H1 (cell line): Measurements from ENCODE around the gene TNPO3. TPM values are rescaled to one million over a fixed set of nuclear protein-coding genes. Genes with fewer than 3 reads are reported as not detected.

ENCODE experiments used
- CTCF ChIA-PET: fragments of 300-600 bp; sonication (Branson Sonifier 250); formaldehyde crosslinking; loops from one replicate; lab custom pipeline; 2021; ENCODE audit not compliant: partially characterized antibody; lab: Charles Lee
- POLR2A ChIA-PET: fragments of 300-600 bp; sonication (Branson Sonifier 250); formaldehyde crosslinking; loops from one replicate; lab custom pipeline; 2021; ENCODE audit warnings: inconsistent platforms; ENCODE audit not compliant: partially characterized antibody; lab: Charles Lee
- DNase-seq, 2 experiments: peaks; one replicate each; pipeline versions ENCODE4 v3.0.0 to v3.0.0-alpha.2; 2010 to 2022; ENCODE audit warnings: low spot score in 2 of 2, low read depth in 1 of 2, mixed read lengths in 1 of 2
- FAIRE-seq: peaks from 2 replicates; lab custom pipeline; 2011; peaks lifted over from hg19 to GRCh38; lab: Jason Lieb, UNC
- H2AFZ ChIP-seq: 2 replicates; pipeline ENCODE4 v1.8.1; 2012; ENCODE audit warnings: low read length, inconsistent platforms
- H2AK5ac ChIP-seq: 2 replicates; pipeline ENCODE4 v1.6.1; 2013; ENCODE audit warnings: low read depth, low read length
- H2BK120ac ChIP-seq: replicated peaks from 2 replicates; pipeline ENCODE3; 2013; ENCODE audit warnings: low read depth, low read length, inconsistent platforms
- H2BK12ac ChIP-seq: 2 replicates; pipeline ENCODE4 v1.6.1; 2013; ENCODE audit warnings: low read depth, low read length
- H2BK15ac ChIP-seq: 2 replicates; pipeline ENCODE4 v1.6.1; 2013; ENCODE audit warnings: low read length
- H2BK20ac ChIP-seq: 2 replicates; pipeline ENCODE4 v1.6.1; 2013; ENCODE audit warnings: low read length
- H2BK5ac ChIP-seq: 2 replicates; pipeline ENCODE4 v1.6.1; 2013; ENCODE audit warnings: low read depth, low read length
- H3K14ac ChIP-seq: 2 replicates; pipeline ENCODE4 v1.6.1; 2013; ENCODE audit warnings: inconsistent platforms; ENCODE audit not compliant: insufficient read length
- H3K18ac ChIP-seq: 2 replicates; pipeline ENCODE4 v1.6.1; 2013; ENCODE audit warnings: low read length; ENCODE audit errors: extremely low read depth
- H3K23ac ChIP-seq: 2 replicates; pipeline ENCODE4 v1.6.1; 2013; ENCODE audit warnings: inconsistent platforms; ENCODE audit not compliant: insufficient read length
- H3K23me2 ChIP-seq: 2 replicates; pipeline ENCODE4 v1.6.1; 2013; ENCODE audit warnings: low read depth, low read length
- H3K27ac ChIP-seq: 2 replicates; pipeline ENCODE4 v1.6.1; 2011; ENCODE audit warnings: low read depth, low read length, inconsistent platforms
- H3K27me3 ChIP-seq, 4 experiments: replicated peaks in 1 of 4; 1 replicate in 1 of 4; 2 replicates in 3 of 4; pipeline versions ENCODE4 v1.6.1 to v1.8.1; 2011 to 2013; ENCODE audit warnings: low read length in 3 of 4, mild to moderate bottlenecking in 3 of 4, inconsistent platforms in 2 of 4, mixed read lengths in 2 of 4, moderate library complexity in 1 of 4; ENCODE audit not compliant: control insufficient read depth in 3 of 4, insufficient read depth in 3 of 4; ENCODE audit errors: extremely low read depth in 1 of 4
- H3K36me3 ChIP-seq, 4 experiments: 2 replicates each; pipeline versions ENCODE4 v1.6.1 to v1.8.1; 2011 to 2013; ENCODE audit warnings: mild to moderate bottlenecking in 4 of 4, low read length in 3 of 4, moderate library complexity in 2 of 4, control low read depth in 1 of 4, inconsistent platforms in 1 of 4; ENCODE audit not compliant: insufficient read depth in 4 of 4, control insufficient read depth in 2 of 4
- H3K4ac ChIP-seq: replicated peaks from 2 replicates; pipeline ENCODE3; 2013; ENCODE audit warnings: low read length, low read depth, mixed read lengths, inconsistent platforms; ENCODE audit not compliant: insufficient read length
- H3K4me1 ChIP-seq, 4 experiments: replicated peaks in 1 of 4; 1 replicate in 1 of 4; 2 replicates in 3 of 4; pipeline versions ENCODE4 v1.6.1 to v1.8.1; 2011 to 2013; ENCODE audit warnings: low read length in 3 of 4, inconsistent platforms in 2 of 4, mixed read lengths in 1 of 4; ENCODE audit not compliant: insufficient read depth in 4 of 4, control insufficient read depth in 3 of 4
- H3K4me2 ChIP-seq, 2 experiments: 2 replicates each; pipeline versions ENCODE4 v1.6.1 to v1.8.1; 2011 to 2013; ENCODE audit warnings: low read depth in 2 of 2, low read length in 2 of 2, control low read depth in 1 of 2, inconsistent platforms in 1 of 2, mild to moderate bottlenecking in 1 of 2; ENCODE audit not compliant: insufficient read depth in 1 of 2
- H3K4me3 ChIP-seq, 4 experiments: fragments of 200-600, 300-600 bp in 1 of 4; sonication (generic), shearing (Covaris generic), sonication (Bioruptor Twin) in 1 of 4; 2 replicates each; pipeline versions ENCODE4 v1.5.1 to v1.8.1; 2011 to 2016; ENCODE audit warnings: low read length in 4 of 4, low read depth in 3 of 4, control low read depth in 2 of 4, inconsistent platforms in 2 of 4, mild to moderate bottlenecking in 2 of 4, mixed read lengths in 1 of 4, moderate library complexity in 1 of 4; ENCODE audit not compliant: insufficient read depth in 2 of 4; ENCODE audit errors: extremely low read depth in 1 of 4
- H3K56ac ChIP-seq: replicated peaks from 2 replicates; pipeline ENCODE3; 2013; ENCODE audit warnings: low read depth, mild to moderate bottlenecking, mixed read lengths, low read length, inconsistent platforms; ENCODE audit not compliant: insufficient read length
- H3K79me1 ChIP-seq: 2 replicates; pipeline ENCODE4 v1.6.1; 2013; ENCODE audit warnings: low read depth, low read length, control low read depth
- H3K79me2 ChIP-seq, 2 experiments: 2 replicates each; pipeline versions ENCODE4 v1.6.1 to v1.8.1; 2012 to 2013; ENCODE audit warnings: low read length in 2 of 2, mild to moderate bottlenecking in 2 of 2, inconsistent platforms in 1 of 2; ENCODE audit not compliant: insufficient read depth in 2 of 2, control insufficient read depth in 1 of 2
- H3K9ac ChIP-seq, 4 experiments: replicated peaks in 1 of 4; 1 replicate in 1 of 4; 2 replicates in 3 of 4; pipeline versions ENCODE4 v1.6.1 to v1.8.1; 2011 to 2013; ENCODE audit warnings: low read depth in 3 of 4, low read length in 3 of 4, control low read depth in 2 of 4, mild to moderate bottlenecking in 2 of 4, moderate library complexity in 2 of 4, inconsistent platforms in 1 of 4; ENCODE audit errors: extremely low read depth in 1 of 4
- H3K9me3 ChIP-seq, 2 experiments: 2 replicates each; pipeline versions ENCODE4 v1.6.1 to v1.8.1; 2012 to 2013; ENCODE audit warnings: mild to moderate bottlenecking in 2 of 2, moderate library complexity in 2 of 2, control low read depth in 1 of 2, inconsistent platforms in 1 of 2, low read depth in 1 of 2, low read length in 1 of 2, mixed read lengths in 1 of 2; ENCODE audit not compliant: insufficient read depth in 2 of 2
- H4K20me1 ChIP-seq, 2 experiments: replicated peaks in 1 of 2; 2 replicates each; pipeline versions ENCODE3 to v1.8.1; 2011 to 2013; ENCODE audit warnings: inconsistent platforms in 2 of 2, low read length in 2 of 2, mild to moderate bottlenecking in 1 of 2; ENCODE audit not compliant: insufficient read depth in 2 of 2, control insufficient read depth in 1 of 2
- H4K5ac ChIP-seq: 2 replicates; pipeline ENCODE4 v1.6.1; 2013; ENCODE audit warnings: low read length, low read depth, mixed read lengths, inconsistent platforms; ENCODE audit not compliant: insufficient read length
- H4K8ac ChIP-seq: 2 replicates; pipeline ENCODE4 v1.8.0; 2013; ENCODE audit warnings: mild to moderate bottlenecking, moderate library complexity, low read length, inconsistent platforms; ENCODE audit not compliant: insufficient read depth; ENCODE audit errors: extremely low read depth
- H4K91ac ChIP-seq: replicated peaks from 2 replicates; pipeline ENCODE3; 2013; ENCODE audit warnings: low read length, mixed read lengths, inconsistent platforms; ENCODE audit not compliant: insufficient read length
- ATF2 ChIP-seq: IDR thresholded peaks from 2 replicates; pipeline ENCODE4 v1.6.1; 2012; ENCODE audit warnings: low read length, inconsistent platforms
- CBX5 ChIP-seq: fragments of 300-800, 300-1000 bp; sonication (generic); IDR thresholded peaks from 2 replicates; pipeline ENCODE4 v1.7.1; 2016; ENCODE audit warnings: antibody characterized with exemption, low read length, low read depth
- CBX8 ChIP-seq: fragments of 300-800, 300-1000 bp; sonication (generic); IDR thresholded peaks from 2 replicates; pipeline ENCODE4 v1.7.1; 2016; ENCODE audit warnings: low read depth, low read length, borderline replicate concordance
- HDAC2 ChIP-seq, 2 experiments: fragments of 300-600 bp in 1 of 2; sonication (generic) in 1 of 2; IDR thresholded peaks; 2 replicates each; pipeline ENCODE4 v1.6.1; 2011 to 2012; ENCODE audit warnings: low read depth in 2 of 2, low read length in 2 of 2, mild to moderate bottlenecking in 2 of 2, moderate library complexity in 2 of 2, borderline replicate concordance in 1 of 2, inconsistent platforms in 1 of 2
- JUN ChIP-seq: IDR thresholded peaks from 2 replicates; pipeline ENCODE4 v1.6.1; 2011; ENCODE audit warnings: low read depth, mild to moderate bottlenecking, improper control_type of control experiment, low read length
- JUND ChIP-seq: IDR thresholded peaks from 2 replicates; pipeline ENCODE4 v1.6.1; 2011; ENCODE audit warnings: mild to moderate bottlenecking, improper control_type of control experiment, low read length
- KDM1A ChIP-seq: fragments of 200-600, 300-600 bp; sonication (generic); IDR thresholded peaks from 2 replicates; pipeline ENCODE4 v1.7.1; 2016; ENCODE audit warnings: mild to moderate bottlenecking, low read length, borderline replicate concordance
- NANOG ChIP-seq: IDR thresholded peaks from 2 replicates; pipeline ENCODE4 v1.6.1; 2011; ENCODE audit warnings: low read length, low read depth, mild to moderate bottlenecking, inconsistent platforms; ENCODE audit not compliant: insufficient read depth, poor library complexity, severe bottlenecking
- POLR2A ChIP-seq, 2 experiments: IDR thresholded peaks; 1 replicate in 1 of 2; 2 replicates in 1 of 2; pipeline ENCODE4 v1.6.1; 2011; ENCODE audit warnings: low read depth in 2 of 2, low read length in 2 of 2, mild to moderate bottlenecking in 2 of 2; ENCODE audit errors: control extremely low read depth in 1 of 2
- RXRA ChIP-seq: IDR thresholded peaks from 2 replicates; pipeline ENCODE4 v1.6.1; 2011; ENCODE audit warnings: low read depth, mild to moderate bottlenecking, low read length, moderate library complexity; ENCODE audit not compliant: insufficient read depth
- SP1 ChIP-seq: IDR thresholded peaks from 2 replicates; pipeline ENCODE4 v1.6.1; 2011; ENCODE audit warnings: low read depth, low read length
- TAF7 ChIP-seq: optimal IDR thresholded peaks from 2 replicates; pipeline ENCODE3; 2011; ENCODE audit warnings: low read depth, mild to moderate bottlenecking, inconsistent platforms, low read length, moderate library complexity, borderline replicate concordance
- TBP ChIP-seq: IDR thresholded peaks from 2 replicates; pipeline ENCODE4 v1.6.1; 2011; ENCODE audit warnings: low read depth, low read length, improper control_type of control experiment
- WGBS, 2 experiments: shearing (Covaris generic) in 1 of 2; methylation state at CpG; one replicate each; pipeline versions ENCODE4 v1.1.6 to v1.1.7; 2013 to 2015; ENCODE audit warnings: low lambda C conversion rate in 2 of 2, mixed read lengths in 2 of 2, inconsistent platforms in 1 of 2, low coverage in 1 of 2, missing lambda C conversion rate in 1 of 2; ENCODE audit not compliant: insufficient replicate concordance in 2 of 2, insufficient coverage in 1 of 2, insufficient read length in 1 of 2; ENCODE audit errors: extremely low coverage in 1 of 2, missing lambda C conversion rate in 1 of 2; 5-methylcytosine and 5-hydroxymethylcytosine counted together
- polyA plus RNA-seq, 7 experiments: library from polyadenylated mRNA; depleted of rRNA in 3 of 7; stranded (reverse) in 5 of 7; unstranded in 2 of 7; fragments of >200 nt in 5 of 7; fragments of 200-250 nt in 2 of 7; gene quantifications; 1 replicate in 5 of 7; 2 replicates in 1 of 7; 4 replicates in 1 of 7; pipeline versions ENCODE4 v1.2.1 to v1.2.3, GENCODE V29; 2011 to 2013; ENCODE audit warnings: missing spikeins in 2 of 7, mixed read lengths in 2 of 7
- total RNA-seq: library from RNA; stranded (reverse); fragmentation: NEBNext Ultra II Directional; extraction: Animal tissue kit (Norgen Biotek cat#: 25700); gene quantifications from 2 replicates; pipeline ENCODE4 v1.2.1, GENCODE V29; 2021

TNPO3 gene
- total and polyA plus RNA-seq, 2 of the 8 experiments (the other 6 are each of a cell fraction or from before 2014, with no cell fraction given) = 67.6 to 99.2 TPM

- no peak overlapping the region for H2AFZ ChIP-seq
- H3K4me3 ChIP-seq = no peak overlapping the region
- H2AK5ac ChIP-seq = no peak overlapping the region
- H3K4ac ChIP-seq = no peak overlapping the region
- peaks cover 0 to 29% of the 10 kb centered on the region in 2 experiments; a peak in 2 of 4 replicates for H3K79me2 ChIP-seq
- H3K27ac ChIP-seq = no peak overlapping the region
- whole genome bisulfite sequencing, 2 experiments = 96% methylated on average over 1 of the region's 1 CpG; no CpG with 5 or more reads in 1 of the 2 experiments
- H3K9me3 ChIP-seq = no peaks in the 10 kb centered on the region
- H2BK5ac ChIP-seq = no peak overlapping the region
- H3K56ac ChIP-seq = no peak overlapping the region
- no peaks in the 10 kb centered on the region for H3K4me1 ChIP-seq
- H3K79me1 ChIP-seq = no peaks in the 10 kb centered on the region
- no peaks in the 10 kb centered on the region for H4K20me1 ChIP-seq
- H4K8ac ChIP-seq = no peak overlapping the region
- no peak overlapping the region for H3K9ac ChIP-seq
- CTCF ChIA-PET = interaction anchor here (0.6 to 1.1 kb wide), 2 partner anchors 19 to 79 kb away, joined by 3 to 5 read pairs; no protein-coding TSS in a partner anchor
- H3K23ac ChIP-seq = no peak overlapping the region
- H2BK12ac ChIP-seq = no peak overlapping the region
- H3K4me2 ChIP-seq = no peak overlapping the region
- no peak overlapping the region for H3K18ac ChIP-seq
- peaks cover 5 to 35% (median 23%) of the 10 kb centered on the region in 4 experiments; a peak in 7 of 8 replicates for H3K36me3 ChIP-seq
- H3K14ac ChIP-seq = no peak overlapping the region
- no peak overlapping the region for H2BK20ac ChIP-seq
- no peak overlapping the region for H4K91ac ChIP-seq
- no peak overlapping the region for H2BK15ac ChIP-seq
- FAIRE-seq = no peak
- no peak for DNase-seq
- no peaks in the 10 kb centered on the region for H3K23me2 ChIP-seq
- no peaks in the 10 kb centered on the region for H3K27me3 ChIP-seq
- H4K5ac ChIP-seq = no peak overlapping the region
- POLR2A ChIA-PET = interaction anchor here (0.8 kb wide), 1 partner anchor 42 kb away, joined by 3 read pairs; no protein-coding TSS in a partner anchor
- H2BK120ac ChIP-seq = no peak overlapping the region
- TF ChIP-seq RXRA = no peak
- no peak for TF ChIP-seq ATF2
- no peak for TF ChIP-seq NANOG
- no peak for TF ChIP-seq HDAC2 (IDR thresholded peaks at IDR 0.05; ENCODE audit: borderline replicate concordance in 1 of 2, low read depth in 2 of 2, low read length in 2 of 2)
- no peak for TF ChIP-seq TBP
- TF ChIP-seq POLR2A (IDR thresholded peaks at IDR 0.05; ENCODE audit: control extremely low read depth in 1 of 2, low read depth in 2 of 2, low read length in 2 of 2) = no peak
- TF ChIP-seq CBX8 = no peak
- TF ChIP-seq TAF7 = no peak
- TF ChIP-seq KDM1A = no peak
- no peak for TF ChIP-seq JUND
- TF ChIP-seq SP1 = no peak
- no peak for TF ChIP-seq JUN
- TF ChIP-seq CBX5 = no peak
Observed at GRCh38 chr7:129012641-129013040, 42.3 kb downstream of the TNPO3 start.
